H1 (cell line): Measurements from ENCODE around the gene MGAT4B. TPM values are rescaled to one million over a fixed set of nuclear protein-coding genes. Genes with fewer than 3 reads are reported as not detected.

Experiments
- CTCF ChIA-PET: fragments of 300-600 bp; sonication (Branson Sonifier 250); formaldehyde crosslinking; loops from one replicate; lab custom pipeline; 2021; ENCODE audit not compliant: partially characterized antibody; lab: Charles Lee
- POLR2A ChIA-PET: fragments of 300-600 bp; sonication (Branson Sonifier 250); formaldehyde crosslinking; loops from one replicate; lab custom pipeline; 2021; ENCODE audit warnings: inconsistent platforms; ENCODE audit not compliant: partially characterized antibody; lab: Charles Lee
- DNase-seq, 2 experiments: peaks; one replicate each; pipeline versions ENCODE4 v3.0.0 to v3.0.0-alpha.2; 2010 to 2022; ENCODE audit warnings: low spot score in 2 of 2, low read depth in 1 of 2, mixed read lengths in 1 of 2
- FAIRE-seq: peaks from 2 replicates; lab custom pipeline; 2011; peaks lifted over from hg19 to GRCh38; lab: Jason Lieb, UNC
- H2AFZ ChIP-seq: 2 replicates; pipeline ENCODE4 v1.8.1; 2012; ENCODE audit warnings: low read length, inconsistent platforms
- H2AK5ac ChIP-seq: 2 replicates; pipeline ENCODE4 v1.6.1; 2013; ENCODE audit warnings: low read depth, low read length
- H2BK120ac ChIP-seq: replicated peaks from 2 replicates; pipeline ENCODE3; 2013; ENCODE audit warnings: low read depth, low read length, inconsistent platforms
- H2BK12ac ChIP-seq: 2 replicates; pipeline ENCODE4 v1.6.1; 2013; ENCODE audit warnings: low read depth, low read length
- H2BK15ac ChIP-seq: 2 replicates; pipeline ENCODE4 v1.6.1; 2013; ENCODE audit warnings: low read length
- H2BK20ac ChIP-seq: 2 replicates; pipeline ENCODE4 v1.6.1; 2013; ENCODE audit warnings: low read length
- H2BK5ac ChIP-seq: 2 replicates; pipeline ENCODE4 v1.6.1; 2013; ENCODE audit warnings: low read depth, low read length
- H3K14ac ChIP-seq: 2 replicates; pipeline ENCODE4 v1.6.1; 2013; ENCODE audit warnings: inconsistent platforms; ENCODE audit not compliant: insufficient read length
- H3K18ac ChIP-seq: 2 replicates; pipeline ENCODE4 v1.6.1; 2013; ENCODE audit warnings: low read length; ENCODE audit errors: extremely low read depth
- H3K23ac ChIP-seq: 2 replicates; pipeline ENCODE4 v1.6.1; 2013; ENCODE audit warnings: inconsistent platforms; ENCODE audit not compliant: insufficient read length
- H3K23me2 ChIP-seq: 2 replicates; pipeline ENCODE4 v1.6.1; 2013; ENCODE audit warnings: low read depth, low read length
- H3K27ac ChIP-seq: 2 replicates; pipeline ENCODE4 v1.6.1; 2011; ENCODE audit warnings: low read depth, low read length, inconsistent platforms
- H3K27me3 ChIP-seq, 4 experiments: replicated peaks in 1 of 4; 1 replicate in 1 of 4; 2 replicates in 3 of 4; pipeline versions ENCODE4 v1.6.1 to v1.8.1; 2011 to 2013; ENCODE audit warnings: low read length in 3 of 4, mild to moderate bottlenecking in 3 of 4, inconsistent platforms in 2 of 4, mixed read lengths in 2 of 4, moderate library complexity in 1 of 4; ENCODE audit not compliant: control insufficient read depth in 3 of 4, insufficient read depth in 3 of 4; ENCODE audit errors: extremely low read depth in 1 of 4
- H3K36me3 ChIP-seq, 4 experiments: 2 replicates each; pipeline versions ENCODE4 v1.6.1 to v1.8.1; 2011 to 2013; ENCODE audit warnings: mild to moderate bottlenecking in 4 of 4, low read length in 3 of 4, moderate library complexity in 2 of 4, control low read depth in 1 of 4, inconsistent platforms in 1 of 4; ENCODE audit not compliant: insufficient read depth in 4 of 4, control insufficient read depth in 2 of 4
- H3K4ac ChIP-seq: replicated peaks from 2 replicates; pipeline ENCODE3; 2013; ENCODE audit warnings: low read length, low read depth, mixed read lengths, inconsistent platforms; ENCODE audit not compliant: insufficient read length
- H3K4me1 ChIP-seq, 4 experiments: replicated peaks in 1 of 4; 1 replicate in 1 of 4; 2 replicates in 3 of 4; pipeline versions ENCODE4 v1.6.1 to v1.8.1; 2011 to 2013; ENCODE audit warnings: low read length in 3 of 4, inconsistent platforms in 2 of 4, mixed read lengths in 1 of 4; ENCODE audit not compliant: insufficient read depth in 4 of 4, control insufficient read depth in 3 of 4
- H3K4me2 ChIP-seq, 2 experiments: 2 replicates each; pipeline versions ENCODE4 v1.6.1 to v1.8.1; 2011 to 2013; ENCODE audit warnings: low read depth in 2 of 2, low read length in 2 of 2, control low read depth in 1 of 2, inconsistent platforms in 1 of 2, mild to moderate bottlenecking in 1 of 2; ENCODE audit not compliant: insufficient read depth in 1 of 2
- H3K4me3 ChIP-seq, 4 experiments: fragments of 200-600, 300-600 bp in 1 of 4; sonication (generic), shearing (Covaris generic), sonication (Bioruptor Twin) in 1 of 4; 2 replicates each; pipeline versions ENCODE4 v1.5.1 to v1.8.1; 2011 to 2016; ENCODE audit warnings: low read length in 4 of 4, low read depth in 3 of 4, control low read depth in 2 of 4, inconsistent platforms in 2 of 4, mild to moderate bottlenecking in 2 of 4, mixed read lengths in 1 of 4, moderate library complexity in 1 of 4; ENCODE audit not compliant: insufficient read depth in 2 of 4; ENCODE audit errors: extremely low read depth in 1 of 4
- H3K56ac ChIP-seq: replicated peaks from 2 replicates; pipeline ENCODE3; 2013; ENCODE audit warnings: low read depth, mild to moderate bottlenecking, mixed read lengths, low read length, inconsistent platforms; ENCODE audit not compliant: insufficient read length
- H3K79me1 ChIP-seq: 2 replicates; pipeline ENCODE4 v1.6.1; 2013; ENCODE audit warnings: low read depth, low read length, control low read depth
- H3K79me2 ChIP-seq, 2 experiments: 2 replicates each; pipeline versions ENCODE4 v1.6.1 to v1.8.1; 2012 to 2013; ENCODE audit warnings: low read length in 2 of 2, mild to moderate bottlenecking in 2 of 2, inconsistent platforms in 1 of 2; ENCODE audit not compliant: insufficient read depth in 2 of 2, control insufficient read depth in 1 of 2
- H3K9ac ChIP-seq, 4 experiments: replicated peaks in 1 of 4; 1 replicate in 1 of 4; 2 replicates in 3 of 4; pipeline versions ENCODE4 v1.6.1 to v1.8.1; 2011 to 2013; ENCODE audit warnings: low read depth in 3 of 4, low read length in 3 of 4, control low read depth in 2 of 4, mild to moderate bottlenecking in 2 of 4, moderate library complexity in 2 of 4, inconsistent platforms in 1 of 4; ENCODE audit errors: extremely low read depth in 1 of 4
- H3K9me3 ChIP-seq, 2 experiments: 2 replicates each; pipeline versions ENCODE4 v1.6.1 to v1.8.1; 2012 to 2013; ENCODE audit warnings: mild to moderate bottlenecking in 2 of 2, moderate library complexity in 2 of 2, control low read depth in 1 of 2, inconsistent platforms in 1 of 2, low read depth in 1 of 2, low read length in 1 of 2, mixed read lengths in 1 of 2; ENCODE audit not compliant: insufficient read depth in 2 of 2
- H4K20me1 ChIP-seq, 2 experiments: replicated peaks in 1 of 2; 2 replicates each; pipeline versions ENCODE3 to v1.8.1; 2011 to 2013; ENCODE audit warnings: inconsistent platforms in 2 of 2, low read length in 2 of 2, mild to moderate bottlenecking in 1 of 2; ENCODE audit not compliant: insufficient read depth in 2 of 2, control insufficient read depth in 1 of 2
- H4K5ac ChIP-seq: 2 replicates; pipeline ENCODE4 v1.6.1; 2013; ENCODE audit warnings: low read length, low read depth, mixed read lengths, inconsistent platforms; ENCODE audit not compliant: insufficient read length
- H4K8ac ChIP-seq: 2 replicates; pipeline ENCODE4 v1.8.0; 2013; ENCODE audit warnings: mild to moderate bottlenecking, moderate library complexity, low read length, inconsistent platforms; ENCODE audit not compliant: insufficient read depth; ENCODE audit errors: extremely low read depth
- H4K91ac ChIP-seq: replicated peaks from 2 replicates; pipeline ENCODE3; 2013; ENCODE audit warnings: low read length, mixed read lengths, inconsistent platforms; ENCODE audit not compliant: insufficient read length
- CBX8 ChIP-seq: fragments of 300-800, 300-1000 bp; sonication (generic); IDR thresholded peaks from 2 replicates; pipeline ENCODE4 v1.7.1; 2016; ENCODE audit warnings: low read depth, low read length, borderline replicate concordance
- FOSL1 ChIP-seq: IDR thresholded peaks from 2 replicates; pipeline ENCODE4 v1.6.1; 2011; ENCODE audit warnings: mild to moderate bottlenecking, low read depth, low read length, moderate library complexity; ENCODE audit not compliant: insufficient read depth
- HDAC2 ChIP-seq, 2 experiments: fragments of 300-600 bp in 1 of 2; sonication (generic) in 1 of 2; IDR thresholded peaks; 2 replicates each; pipeline ENCODE4 v1.6.1; 2011 to 2012; ENCODE audit warnings: low read depth in 2 of 2, low read length in 2 of 2, mild to moderate bottlenecking in 2 of 2, moderate library complexity in 2 of 2, borderline replicate concordance in 1 of 2, inconsistent platforms in 1 of 2
- HDAC6 ChIP-seq: IDR thresholded peaks from one replicate; pipeline ENCODE4 v1.7.1; 2012; ENCODE audit warnings: low read depth, mild to moderate bottlenecking, inconsistent platforms, low read length, moderate library complexity
- KDM1A ChIP-seq: fragments of 200-600, 300-600 bp; sonication (generic); IDR thresholded peaks from 2 replicates; pipeline ENCODE4 v1.7.1; 2016; ENCODE audit warnings: mild to moderate bottlenecking, low read length, borderline replicate concordance
- MAFK ChIP-seq: IDR thresholded peaks from 2 replicates; pipeline ENCODE4 v1.6.1; 2012; ENCODE audit warnings: low read depth, mild to moderate bottlenecking, improper control_type of control experiment, low read length
- SP1 ChIP-seq: IDR thresholded peaks from 2 replicates; pipeline ENCODE4 v1.6.1; 2011; ENCODE audit warnings: low read depth, low read length
- SRF ChIP-seq: IDR thresholded peaks from 2 replicates; pipeline ENCODE4 v1.6.1; 2011; ENCODE audit warnings: mild to moderate bottlenecking, low read depth, low read length, moderate library complexity
- TAF1 ChIP-seq: IDR thresholded peaks from 2 replicates; pipeline ENCODE4 v1.6.1; 2011; ENCODE audit warnings: mild to moderate bottlenecking, low read depth, low read length
- TAF7 ChIP-seq: optimal IDR thresholded peaks from 2 replicates; pipeline ENCODE3; 2011; ENCODE audit warnings: low read depth, mild to moderate bottlenecking, inconsistent platforms, low read length, moderate library complexity, borderline replicate concordance
- TCF12 ChIP-seq: IDR thresholded peaks from 2 replicates; pipeline ENCODE4 v1.6.1; 2011; ENCODE audit warnings: low read depth, mild to moderate bottlenecking, low read length
- WGBS, 2 experiments: shearing (Covaris generic) in 1 of 2; methylation state at CpG; one replicate each; pipeline versions ENCODE4 v1.1.6 to v1.1.7; 2013 to 2015; ENCODE audit warnings: low lambda C conversion rate in 2 of 2, mixed read lengths in 2 of 2, inconsistent platforms in 1 of 2, low coverage in 1 of 2, missing lambda C conversion rate in 1 of 2; ENCODE audit not compliant: insufficient replicate concordance in 2 of 2, insufficient coverage in 1 of 2, insufficient read length in 1 of 2; ENCODE audit errors: extremely low coverage in 1 of 2, missing lambda C conversion rate in 1 of 2; 5-methylcytosine and 5-hydroxymethylcytosine counted together
- polyA plus RNA-seq, 7 experiments: library from polyadenylated mRNA; depleted of rRNA in 3 of 7; stranded (reverse) in 5 of 7; unstranded in 2 of 7; fragments of >200 nt in 5 of 7; fragments of 200-250 nt in 2 of 7; gene quantifications; 1 replicate in 5 of 7; 2 replicates in 1 of 7; 4 replicates in 1 of 7; pipeline versions ENCODE4 v1.2.1 to v1.2.3, GENCODE V29; 2011 to 2013; ENCODE audit warnings: missing spikeins in 2 of 7, mixed read lengths in 2 of 7
- total RNA-seq: library from RNA; stranded (reverse); fragmentation: NEBNext Ultra II Directional; extraction: Animal tissue kit (Norgen Biotek cat#: 25700); gene quantifications from 2 replicates; pipeline ENCODE4 v1.2.1, GENCODE V29; 2021

The MGAT4B gene
- total and polyA plus RNA-seq, 2 of the 8 experiments (the other 6 are each of a cell fraction or from before 2014, with no cell fraction given): 116 to 128 TPM

DNA sequence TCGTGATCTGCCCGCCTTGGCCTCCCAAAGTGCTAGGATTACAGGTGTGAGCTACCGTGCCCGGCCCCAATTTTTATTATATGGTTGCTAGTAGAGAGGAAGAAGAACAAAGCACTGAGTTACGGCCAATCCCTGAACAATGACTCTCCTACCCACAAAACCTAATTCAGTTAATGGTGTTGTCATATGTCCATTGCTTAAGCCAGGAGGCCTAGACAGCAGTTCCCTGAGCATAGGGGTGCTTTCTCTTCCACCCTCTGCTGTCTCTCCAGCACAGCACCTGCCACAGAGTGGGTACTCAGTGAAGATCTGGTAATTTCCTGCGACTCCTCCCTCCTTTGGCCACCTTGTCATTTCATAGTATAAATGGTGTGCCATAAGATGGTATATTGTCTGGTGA, 34.3 kb downstream of the MGAT4B start:
- Histone ChIP-seq H4K8ac (no peak overlapping the region), H3K9me3 (no peaks in the 10 kb centered on the region), H4K5ac (no peak overlapping the region), H2BK120ac (no peak overlapping the region), H2AK5ac (no peak overlapping the region), H2BK12ac (no peak overlapping the region), H4K20me1 (peaks cover 2 to 9% of the 10 kb centered on the region in 2 experiments), H4K91ac (no peak overlapping the region), H2AFZ (no peak overlapping the region), H2BK15ac (no peak overlapping the region), H3K79me2 (peaks cover 0 to 9% of the 10 kb centered on the region in 2 experiments; a peak in 2 of 4 replicates), H3K23me2 (no peaks in the 10 kb centered on the region), H3K4me2 (no peak overlapping the region), H3K4ac (no peak overlapping the region), H3K79me1 (peaks cover 2% of the 10 kb centered on the region), H3K4me1 (0 out of 7 replicates have a peak, but pooled peaks cover 0 to 2% (median 0%) of the 10 kb centered on the region in 4 experiments), H3K18ac (no peak overlapping the region), H3K4me3 (no peak overlapping the region), H3K27ac (no peak overlapping the region), H2BK5ac (no peak overlapping the region), H3K14ac (no peak overlapping the region), H3K9ac (no peak overlapping the region), H3K36me3 (peaks cover 17 to 66% (median 51%) of the 10 kb centered on the region in 4 experiments), H3K56ac (no peak overlapping the region), H3K27me3 (no peaks in the 10 kb centered on the region), H2BK20ac (no peak overlapping the region), H3K23ac (no peak overlapping the region)
- WGBS, 2 experiments: 90% methylated on average over 6 of the region's 6 CpGs; no CpG with 5 or more reads in 1 of the 2 experiments
- TF ChIP-seq TAF1 (no peak), CBX8 (no peak), KDM1A (no peak), FOSL1 (no peak), MAFK (no peak), SP1 (no peak), TAF7 (no peak), HDAC6 (no peak), TCF12 (no peak), HDAC2 (IDR thresholded peaks at IDR 0.05; ENCODE audit: borderline replicate concordance in 1 of 2, low read depth in 2 of 2, low read length in 2 of 2) (no peak), SRF (no peak)
- DNase-seq (no peak), FAIRE-seq (no peak)
- ChIA-PET CTCF (interaction anchor here (1.8 to 3.4 kb wide), 3 partner anchors 10 to 30 kb away, joined by 4 to 19 read pairs (median 6); partner anchors contain the start of gene LTC4S), POLR2A (interaction anchor here (0.7 kb wide), 1 partner anchor 182 kb away, joined by 4 read pairs; no protein-coding TSS in a partner anchor)
